SK-N-MC (cell line): ENCODE measurements around the gene YY1AP1.
"Not testable (repeated sequence)": the region's sequence is repeated elsewhere in the genome, so short reads cannot be mapped to it uniquely, and the experiment has no call there.

Experiments
- DNase-seq: peaks from one replicate; pipeline ENCODE4 v3.0.0-alpha.2; 2011; ENCODE audit warnings: low read depth, low spot score
- H3K27ac ChIP-seq: fragments of 200-600 bp; sonication (generic); 2 replicates; pipeline ENCODE4 v1.5.1; 2016; ENCODE audit warnings: mixed run types
- H3K36me3 ChIP-seq: fragments of 200-600 bp; sonication (generic); 2 replicates; pipeline ENCODE4 v1.6.1; 2017; ENCODE audit warnings: antibody characterized with exemption, low read length, mixed read lengths; ENCODE audit not compliant: insufficient read depth
- H3K4me3 ChIP-seq: fragments of 200-600 bp; sonication (generic); 2 replicates; pipeline ENCODE4 v1.5.1; 2016
- H3K9ac ChIP-seq: fragments of 200-600 bp; sonication (generic); 2 replicates; pipeline ENCODE4 v1.8.0; 2017; ENCODE audit warnings: mixed run types, mixed read lengths; ENCODE audit not compliant: insufficient read length
- H3K9me3 ChIP-seq: fragments of 200-600 bp; sonication (generic); 2 replicates; pipeline ENCODE4 v1.6.1; 2017; ENCODE audit warnings: low read depth, mild to moderate bottlenecking, antibody characterized with exemption, low read length, moderate library complexity, mixed read lengths
- EZH2 ChIP-seq: fragments of 200-600 bp; sonication (generic); IDR thresholded peaks from one replicate; pipeline ENCODE4 v1.6.1; 2017; ENCODE audit warnings: antibody characterized with exemption
- FOXP2 ChIP-seq: optimal IDR thresholded peaks from 2 replicates; pipeline ENCODE3; 2011; ENCODE audit warnings: mild to moderate bottlenecking, moderate library complexity; ENCODE audit not compliant: insufficient read depth; ENCODE audit errors: extremely low read length, control extremely low read depth
- POLR2AphosphoS5 ChIP-seq: IDR thresholded peaks from 2 replicates; pipeline ENCODE4 v1.6.1; 2012; ENCODE audit warnings: mild to moderate bottlenecking, low read depth, low read length, borderline replicate concordance

Gene YY1AP1

DNA sequence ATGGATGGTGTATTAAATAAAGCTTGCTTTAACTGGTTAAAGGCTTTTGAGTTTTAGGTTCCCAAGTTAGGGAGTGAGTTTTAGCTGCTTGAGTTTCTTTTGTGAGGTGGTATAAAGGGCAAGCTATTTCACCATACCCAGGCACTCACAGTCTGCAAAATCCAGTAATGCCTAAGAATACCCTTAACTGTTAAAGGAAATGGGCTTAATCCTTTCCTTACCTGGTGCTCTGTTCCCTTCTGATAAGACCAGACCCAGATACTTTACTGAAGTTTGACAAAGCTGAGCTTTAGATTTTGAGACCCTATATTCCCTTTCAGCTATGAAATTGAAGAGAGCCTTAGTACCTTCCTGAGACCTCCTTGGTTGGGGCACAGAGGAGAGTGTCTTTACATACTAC is 48.2 kb downstream of the YY1AP1 start:
- Histone ChIP-seq H3K9me3 (peaks cover 10% of the 10 kb centered on the region; the same call in 1 of the 2 replicates), H3K4me3 (no peak overlapping the region), H3K27ac (no peak overlapping the region), H3K36me3 (no peaks in the 10 kb centered on the region; the same call in 1 of the 2 replicates), H3K9ac (no peak overlapping the region)
- no peak for DNase-seq
- TF ChIP-seq EZH2 (no peak), FOXP2 (no peak), POLR2AphosphoS5 (no peak)

- Histone ChIP-seq H3K36me3 (no peaks in the 10 kb centered on the region), H3K9me3 (no peaks in the 10 kb centered on the region), H3K27ac (no peak overlapping the region), H3K4me3 (no peak overlapping the region), H3K9ac (no peak overlapping the region)
- DNase-seq: no peak
- TF ChIP-seq FOXP2: no peak
- TF ChIP-seq EZH2: no peak
- no peak for TF ChIP-seq POLR2AphosphoS5
These were observed 52.0 kb downstream of the YY1AP1 start for GRCh38 chr1:155636397-155637153.

DNA sequence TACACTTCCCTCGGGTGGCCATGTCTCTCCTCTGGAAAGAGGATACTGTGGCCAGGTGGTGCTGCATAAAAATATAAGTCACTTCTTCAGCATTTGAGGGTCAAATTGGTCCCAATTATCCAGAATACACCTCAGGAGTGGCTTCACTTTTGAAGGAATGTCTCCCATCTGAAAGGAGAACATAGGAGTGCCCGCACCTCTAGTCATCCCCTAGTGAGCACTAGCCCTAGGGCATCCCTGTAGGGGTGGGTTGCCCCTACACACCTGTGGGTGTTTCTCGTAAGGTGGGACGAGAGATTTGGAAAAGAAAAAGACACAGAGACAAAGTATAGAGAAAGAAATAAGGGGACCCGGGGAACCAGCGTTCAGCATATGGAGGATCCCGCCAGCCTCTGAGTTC is 62.1 kb downstream of the YY1AP1 start:
- not testable (repeated sequence) for DNase-seq, H3K9me3 ChIP-seq, H3K4me3 ChIP-seq, H3K9ac ChIP-seq, H3K27ac ChIP-seq, H3K36me3 ChIP-seq

- Histone ChIP-seq H3K4me3 (no peak overlapping the region), H3K36me3 (no peaks in the 10 kb centered on the region), H3K27ac (no peak overlapping the region), H3K9ac (no peak overlapping the region), H3K9me3 (no peaks in the 10 kb centered on the region)
- no peak for DNase-seq
- TF ChIP-seq POLR2AphosphoS5: no peak
- TF ChIP-seq FOXP2: no peak
- no peak for TF ChIP-seq EZH2
These were observed 65.2 kb downstream of the YY1AP1 start for GRCh38 chr1:155623357-155623756.

- Histone ChIP-seq H3K4me3 (no peak overlapping the region), H3K27ac (no peak overlapping the region), H3K9me3 (no peaks in the 10 kb centered on the region), H3K9ac (no peak overlapping the region), H3K36me3 (no peaks in the 10 kb centered on the region)
- no peak for TF ChIP-seq EZH2
- TF ChIP-seq FOXP2: no peak
- no peak for TF ChIP-seq POLR2AphosphoS5
- DNase-seq: no peak
These were observed 66.4 kb downstream of the YY1AP1 start for GRCh38 chr1:155622191-155622590.

DNA sequence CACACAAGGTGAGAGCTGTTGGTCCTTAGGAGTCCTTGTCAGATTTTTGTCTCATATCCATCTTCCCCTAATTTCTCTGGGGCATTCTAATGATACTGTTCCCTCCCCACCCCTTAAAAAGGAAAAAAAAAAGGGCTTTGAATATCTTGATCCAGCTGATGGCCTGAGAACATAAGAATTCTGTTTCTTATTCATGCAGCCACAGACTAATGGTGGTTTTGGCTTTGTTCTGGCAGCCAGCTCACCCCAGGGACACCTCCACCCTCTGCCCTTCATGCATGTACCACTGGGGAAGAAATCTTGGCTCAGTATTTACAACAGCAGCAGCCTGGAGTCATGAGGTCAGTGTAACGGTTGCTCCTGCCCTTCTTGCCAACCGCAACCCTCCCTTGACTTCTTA is 75.3 kb downstream of the YY1AP1 start:
- not testable (repeated sequence) for H3K9ac ChIP-seq, H3K27ac ChIP-seq, H3K4me3 ChIP-seq, DNase-seq, H3K9me3 ChIP-seq
- H3K36me3 ChIP-seq: peaks cover 12% of the 10 kb centered on the region; the same call in 1 of the 2 replicates

DNA sequence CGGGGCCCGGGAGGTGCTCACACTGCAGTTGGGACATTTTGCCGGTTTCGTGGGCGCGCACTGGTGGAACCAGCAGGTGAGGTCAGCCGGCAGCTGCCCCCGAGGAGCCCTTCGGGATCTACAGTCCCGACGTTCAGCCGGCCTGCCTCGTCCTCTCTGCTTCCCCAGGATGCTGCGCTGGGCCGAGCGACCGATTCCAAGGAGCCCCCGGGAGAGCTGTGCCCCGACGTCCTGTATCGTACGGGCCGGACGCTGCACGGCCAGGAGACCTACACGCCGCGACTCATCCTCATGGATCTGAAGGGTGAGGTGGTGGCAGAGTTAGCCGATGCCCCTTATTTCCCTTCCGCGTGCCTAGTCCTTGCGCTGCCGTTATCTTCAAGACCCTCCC is 78.3 kb downstream of the YY1AP1 start:
- Histone ChIP-seq H3K36me3 (peaks cover 12% of the 10 kb centered on the region; the same call in 1 of the 2 replicates), H3K4me3 (peak overlapping the region; percentile 81)
- not testable (repeated sequence) for H3K9ac ChIP-seq, H3K27ac ChIP-seq, DNase-seq, H3K9me3 ChIP-seq

GRCh38 chr1:155609515-155610256 is 78.9 kb downstream of the YY1AP1 start, which contains the start of gene MSTO1:
MSTO1 (plus strand) TSS chr1:155610218; CDS start chr1:155610249, 31 bp downstream.
- Histone ChIP-seq H3K27ac (peak within 1 kb of the TSS; percentile 79), H3K4me3 (peak within 1 kb of the TSS; percentile 81), H3K36me3 (peaks cover 12% of the 10 kb centered on the region; the same call in 1 of the 2 replicates), H3K9me3 (no peaks in the 10 kb centered on the region), H3K9ac (peak within 1 kb of the TSS; percentile 86)
- peak; percentile 96 for DNase-seq
- TF ChIP-seq POLR2AphosphoS5 (peak; percentile 86), FOXP2 (no peak)
